B cell (primary cell): ENCODE measurements around the gene QSOX1. TPM values are rescaled to one million over a fixed set of nuclear protein-coding genes. Genes with fewer than 3 reads are reported as not detected.

Experiments used
- ATAC-seq: fragments of 200-7000 bp; cut with Tn5 transposase; one replicate; pipeline ENCODE4 v1.10.0; 2021; ENCODE audit warnings: low read depth, mild to moderate bottlenecking, moderate number of reproducible peaks, moderate library complexity
- CTCF ChIA-PET: fragments of 350-600 bp; sonication (Branson Sonifier 250); formaldehyde crosslinking; loops from one replicate; lab custom pipeline; 2021; ENCODE audit warnings: antibody characterized with exemption, inconsistent platforms; lab: Charles Lee
- POLR2A ChIA-PET: fragments of 350-600 bp; sonication (Branson Sonifier 250); formaldehyde crosslinking; loops from one replicate; lab custom pipeline; 2021; ENCODE audit warnings: antibody characterized with exemption; lab: Charles Lee
- DNase-seq: peaks from one replicate; pipeline ENCODE4 v3.0.0; 2013
- H2AFZ ChIP-seq: 2 replicates; pipeline ENCODE4 v1.6.1; 2012; ENCODE audit warnings: mild to moderate bottlenecking, low read depth, low read length; ENCODE audit not compliant: insufficient read depth, poor library complexity, severe bottlenecking
- H3K27ac ChIP-seq, 2 donors: 1 replicate in 1 of 2; 2 replicates in 1 of 2; pipeline ENCODE4 v1.5.1; 2012 to 2013; ENCODE audit warnings: low read length in 2 of 2, mild to moderate bottlenecking in 2 of 2, moderate library complexity in 1 of 2
- H3K27me3 ChIP-seq, 4 experiments: fragments of 200-600 bp in 1 of 4; sonication (generic) in 1 of 4; replicated peaks in 1 of 4; 1 replicate in 2 of 4; 2 replicates in 2 of 4; pipeline versions ENCODE4 v1.6.1 to v1.7.0; 2013 to 2016; ENCODE audit warnings: low read length in 3 of 4, mild to moderate bottlenecking in 2 of 4, mixed read lengths in 1 of 4, moderate library complexity in 1 of 4; ENCODE audit not compliant: insufficient read depth in 4 of 4, control insufficient read depth in 3 of 4; ENCODE audit errors: control extremely low read depth in 1 of 4
- H3K36me3 ChIP-seq, 2 experiments: replicated peaks in 1 of 2; 1 replicate in 1 of 2; 2 replicates in 1 of 2; pipeline versions ENCODE4 v1.6.1 to v1.7.1; 2013; ENCODE audit warnings: low read length in 1 of 2; ENCODE audit not compliant: insufficient read depth in 2 of 2, control insufficient read depth in 1 of 2; ENCODE audit errors: control extremely low read depth in 1 of 2, extremely low read depth in 1 of 2
- H3K4me1 ChIP-seq, 2 donors: fragments of 200-600 bp in 1 of 2; sonication (generic) in 1 of 2; 1 replicate in 1 of 2; 2 replicates in 1 of 2; pipeline versions ENCODE4 v1.5.1 to v1.6.1; 2013 to 2017; ENCODE audit warnings: low read length in 2 of 2; ENCODE audit not compliant: control insufficient read depth in 2 of 2, insufficient read depth in 2 of 2
- H3K4me2 ChIP-seq: replicated peaks from 2 replicates; pipeline ENCODE3; 2012; ENCODE audit warnings: mild to moderate bottlenecking, low read depth, low read length; ENCODE audit not compliant: poor library complexity, severe bottlenecking
- H3K4me3 ChIP-seq, 5 experiments: fragments of 200-600 bp in 1 of 5; sonication (generic) in 1 of 5; 1 replicate in 3 of 5; 2 replicates in 2 of 5; pipeline versions ENCODE4 v1.5.1 to v1.7.0; 2011 to 2016; ENCODE audit warnings: low read length in 4 of 5, mild to moderate bottlenecking in 4 of 5, low read depth in 2 of 5, control low read depth in 1 of 5, moderate library complexity in 1 of 5; ENCODE audit not compliant: insufficient read depth in 1 of 5; ENCODE audit errors: control extremely low read depth in 1 of 5, extremely low read depth in 1 of 5
- H3K79me2 ChIP-seq: fragments of 200-600 bp; sonication (generic); one replicate; pipeline ENCODE4 v1.6.0; 2016; ENCODE audit warnings: low read length; ENCODE audit not compliant: control insufficient read depth, insufficient read depth
- H3K9ac ChIP-seq: fragments of 200-600 bp; sonication (generic); 2 replicates; pipeline ENCODE4 v1.6.1; 2017; ENCODE audit warnings: mild to moderate bottlenecking, low read length, moderate library complexity
- H3K9me3 ChIP-seq, 3 donors: one replicate each; pipeline versions ENCODE4 v1.6.1 to v1.7.1; 2013; ENCODE audit warnings: low read length in 2 of 3; ENCODE audit not compliant: control insufficient read depth in 2 of 3, insufficient read depth in 1 of 3; ENCODE audit errors: control extremely low read depth in 1 of 3
- H4K20me1 ChIP-seq: 2 replicates; pipeline ENCODE4 v1.6.0; 2012; ENCODE audit warnings: mild to moderate bottlenecking, low read length; ENCODE audit not compliant: insufficient read depth, control insufficient read depth, poor library complexity, severe bottlenecking
- H3K27ac Mint-ChIP-seq: one replicate; pipeline ENCODE4 v1.8.0; 2021; ENCODE audit warnings: mixed read lengths
- H3K27me3 Mint-ChIP-seq: one replicate; pipeline ENCODE4 v1.8.0; 2021; ENCODE audit warnings: mixed read lengths
- H3K4me1 Mint-ChIP-seq: one replicate; pipeline ENCODE4 v1.8.0; 2021; ENCODE audit warnings: mixed read lengths
- H3K4me3 Mint-ChIP-seq: one replicate; pipeline ENCODE4 v1.8.0; 2021; ENCODE audit warnings: mixed read lengths
- H3K9me3 Mint-ChIP-seq: one replicate; pipeline ENCODE4 v1.8.0; 2022; ENCODE audit warnings: mixed read lengths; ENCODE audit not compliant: insufficient read depth
- EZH2 ChIP-seq: IDR thresholded peaks from 2 replicates; pipeline ENCODE4 v1.6.1; 2012; ENCODE audit warnings: borderline replicate concordance, low read depth, mild to moderate bottlenecking, moderate library complexity, low read length; ENCODE audit not compliant: insufficient read depth, poor library complexity, severe bottlenecking
- WGBS: methylation state at CpG from one replicate; pipeline ENCODE4 v1.1.5; 2013; ENCODE audit warnings: missing lambda C conversion rate; ENCODE audit not compliant: insufficient coverage; 5-methylcytosine and 5-hydroxymethylcytosine counted together
- intact Hi-C: fragments of 100-400 bp; cut with micrococcal nuclease; formaldehyde crosslinking; loops from one replicate; pipeline ENCODE4 v1.10.0; 2022
- polyA plus RNA-seq: library from polyadenylated mRNA; depleted of rRNA; stranded (reverse); fragments of >200 nt; gene quantifications from 2 replicates; pipeline ENCODE4 v1.2.3, GENCODE V29; 2012
- total RNA-seq, 2 donors: library from RNA; stranded (reverse); fragments of 120-200 nt in 1 of 2; gene quantifications; 1 replicate in 1 of 2; 2 replicates in 1 of 2; pipeline versions ENCODE4 v1.2.3 to v1.2.4, GENCODE V29; 2013 to 2022
- TF ChIP-seq, protein P1 (sequence below): fragments of 200-600 bp; IDR thresholded peaks from one replicate; pipeline ENCODE4 v1.8.0; 2022; ENCODE audit warnings: antibody characterized with exemption, mild to moderate bottlenecking

QSOX1 gene
- total and polyA plus RNA-seq, 2 donors (not counting 1 experiment from before 2014, with no cell fraction given) = 11.4 to 20.6 TPM

DNA sequence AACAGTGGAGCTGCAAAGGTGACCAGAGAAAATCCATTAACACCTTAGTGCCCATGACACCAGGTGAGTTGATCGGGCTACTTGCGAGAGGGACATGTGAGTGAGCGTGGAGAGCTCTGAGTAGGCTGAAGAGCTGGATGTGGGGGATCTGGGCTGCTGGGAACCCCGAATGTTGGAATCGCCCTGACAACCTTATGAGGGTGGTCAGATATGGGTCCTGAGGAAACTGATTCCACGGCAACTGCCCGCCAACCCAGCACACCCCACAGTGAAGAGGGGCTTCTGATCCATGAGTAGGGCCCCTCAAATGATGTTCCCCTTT, 705 bp upstream of the QSOX1 start:
- no peaks in the 10 kb centered on the region for H3K36me3 ChIP-seq
- H3K27ac ChIP-seq = peak overlapping the region; percentile 21 to 65
- TF ChIP-seq, protein P1, sequence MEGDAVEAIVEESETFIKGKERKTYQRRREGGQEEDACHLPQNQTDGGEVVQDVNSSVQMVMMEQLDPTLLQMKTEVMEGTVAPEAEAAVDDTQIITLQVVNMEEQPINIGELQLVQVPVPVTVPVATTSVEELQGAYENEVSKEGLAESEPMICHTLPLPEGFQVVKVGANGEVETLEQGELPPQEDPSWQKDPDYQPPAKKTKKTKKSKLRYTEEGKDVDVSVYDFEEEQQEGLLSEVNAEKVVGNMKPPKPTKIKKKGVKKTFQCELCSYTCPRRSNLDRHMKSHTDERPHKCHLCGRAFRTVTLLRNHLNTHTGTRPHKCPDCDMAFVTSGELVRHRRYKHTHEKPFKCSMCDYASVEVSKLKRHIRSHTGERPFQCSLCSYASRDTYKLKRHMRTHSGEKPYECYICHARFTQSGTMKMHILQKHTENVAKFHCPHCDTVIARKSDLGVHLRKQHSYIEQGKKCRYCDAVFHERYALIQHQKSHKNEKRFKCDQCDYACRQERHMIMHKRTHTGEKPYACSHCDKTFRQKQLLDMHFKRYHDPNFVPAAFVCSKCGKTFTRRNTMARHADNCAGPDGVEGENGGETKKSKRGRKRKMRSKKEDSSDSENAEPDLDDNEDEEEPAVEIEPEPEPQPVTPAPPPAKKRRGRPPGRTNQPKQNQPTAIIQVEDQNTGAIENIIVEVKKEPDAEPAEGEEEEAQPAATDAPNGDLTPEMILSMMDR = no peak
- TF ChIP-seq EZH2 = no peak
- H3K27me3 Mint-ChIP-seq = no peaks in the 10 kb centered on the region
- H3K79me2 ChIP-seq = peaks cover 18% of the 10 kb centered on the region
- H3K4me1 Mint-ChIP-seq = peaks cover 26% of the 10 kb centered on the region
- H3K4me3 ChIP-seq = peak overlapping the region; percentile 58 to 89 (median 84)
- no peaks in the 10 kb centered on the region for H3K9me3 ChIP-seq
- no peaks in the 10 kb centered on the region for H4K20me1 ChIP-seq
- ATAC-seq (no peak), DNase-seq (no peak)
- peak overlapping the region; percentile 88 for H3K4me2 ChIP-seq
- ChIA-PET POLR2A (interaction anchor here (1.8 kb wide), 1 partner anchor 271 kb away, joined by 18 read pairs; the partner anchor contains the start of gene TOR1AIP1), CTCF (interaction anchor here (0.9 to 3.7 kb wide), 4 partner anchors 14 to 339 kb away, joined by 3 to 16 read pairs (median 5); no protein-coding TSS in a partner anchor)
- no peaks in the 10 kb centered on the region for H3K9me3 Mint-ChIP-seq
- intact Hi-C loops = loop anchor here (1.0 to 2.0 kb wide), 3 partner anchors 200 to 479 kb away; partner anchors contain the start of genes CEP350, TOR1AIP1 and XPR1
- peaks cover 22 to 25% of the 10 kb centered on the region in 2 donors for H3K4me1 ChIP-seq
- WGBS = 0% methylated on average over 1 of the region's 7 CpGs
- H3K4me3 Mint-ChIP-seq = peak overlapping the region; percentile 96
- peak overlapping the region; percentile 84 for H3K27ac Mint-ChIP-seq
- H3K27me3 ChIP-seq = no peaks in the 10 kb centered on the region
- H2AFZ ChIP-seq = peak overlapping the region; percentile 94
- peak overlapping the region; percentile 73 for H3K9ac ChIP-seq

- Mint-ChIP-seq H3K27me3 (no peaks in the 10 kb centered on the region), H3K4me1 (peaks cover 26% of the 10 kb centered on the region), H3K27ac (peak overlapping the region; percentile 86), H3K9me3 (no peaks in the 10 kb centered on the region), H3K4me3 (peak overlapping the region; percentile 94)
- Histone ChIP-seq H3K9ac (peak overlapping the region; percentile 75), H3K4me2 (peak overlapping the region; percentile 90), H3K4me1 (peaks cover 22 to 25% of the 10 kb centered on the region in 2 donors), H3K4me3 (peak overlapping the region; percentile 42 to 89 (median 84)), H3K9me3 (no peaks in the 10 kb centered on the region), H4K20me1 (no peaks in the 10 kb centered on the region), H2AFZ (peak overlapping the region; percentile 88), H3K79me2 (peaks cover 18% of the 10 kb centered on the region), H3K27ac (peak overlapping the region in 1 of 2 donors; percentile 61), H3K36me3 (no peaks in the 10 kb centered on the region), H3K27me3 (no peaks in the 10 kb centered on the region)
- WGBS = 1% methylated on average over 24 of the region's 29 CpGs
- intact Hi-C loops = loop anchor here (2.0 to 5.0 kb wide), 2 partner anchors 478 to 1872 kb away; partner anchors contain the start of gene XPR1
- ATAC-seq = no peak
- CTCF ChIA-PET = interaction anchor here (0.9 to 3.7 kb wide), 3 partner anchors 14 to 341 kb away, joined by 3 to 16 read pairs (median 5); no protein-coding TSS in a partner anchor
- peak; percentile 46 for DNase-seq
- POLR2A ChIA-PET = interaction anchor here (1.8 kb wide), 1 partner anchor 272 kb away, joined by 18 read pairs; the partner anchor contains the start of gene TOR1AIP1
- TF ChIP-seq EZH2 = no peak
- TF ChIP-seq, protein P1 = no peak
These were observed 563 bp downstream of the QSOX1 start for GRCh38 chr1:180155182-180155682.
